Common myeloid progenitor, CD34-positive (primary cell): Measurements from ENCODE around the gene ITGA5.

Source experiments
- CTCF ChIA-PET: fragments of 350-600 bp; sonication (Branson Sonifier 250); formaldehyde crosslinking; loops from one replicate; lab custom pipeline; 2021; ENCODE audit warnings: antibody characterized with exemption; lab: Charles Lee
- POLR2A ChIA-PET: fragments of 350-600 bp; sonication (Branson Sonifier 250); formaldehyde crosslinking; loops from one replicate; lab custom pipeline; 2021; ENCODE audit warnings: antibody characterized with exemption; lab: Charles Lee
- DNase-seq, 3 donors: peaks; one replicate each; pipeline versions ENCODE4 v3.0.0 to v3.0.0-alpha.2; 2013
- H3K27ac ChIP-seq, 2 experiments: 1 replicate in 1 of 2; 2 replicates in 1 of 2; pipeline ENCODE4 v1.7.0; 2013; ENCODE audit warnings: inconsistent platforms in 2 of 2, low read length in 2 of 2, mild to moderate bottlenecking in 2 of 2, low read depth in 1 of 2, moderate library complexity in 1 of 2; ENCODE audit not compliant: severe bottlenecking in 2 of 2, insufficient read depth in 1 of 2, poor library complexity in 1 of 2
- H3K27me3 ChIP-seq, 5 experiments: replicated peaks in 2 of 5; 1 replicate in 3 of 5; 2 replicates in 2 of 5; pipeline versions ENCODE4 v1.6.1 to v1.7.0; 2013; ENCODE audit warnings: low read length in 4 of 5, mild to moderate bottlenecking in 2 of 5, moderate library complexity in 2 of 5, inconsistent platforms in 1 of 5; ENCODE audit not compliant: insufficient read depth in 5 of 5, control insufficient read depth in 4 of 5
- H3K36me3 ChIP-seq, 4 experiments: 1 replicate in 2 of 4; 2 replicates in 2 of 4; pipeline versions ENCODE4 v1.6.1 to v1.7.0; 2013; ENCODE audit warnings: low read length in 3 of 4, control low read depth in 1 of 4, mild to moderate bottlenecking in 1 of 4; ENCODE audit not compliant: control insufficient read depth in 4 of 4, insufficient read depth in 4 of 4
- H3K4me1 ChIP-seq, 4 experiments: 1 replicate in 3 of 4; 2 replicates in 1 of 4; pipeline versions ENCODE4 v1.6.1 to v1.7.1; 2013; ENCODE audit warnings: low read length in 3 of 4, mild to moderate bottlenecking in 3 of 4, control low read depth in 1 of 4, inconsistent platforms in 1 of 4, moderate library complexity in 1 of 4; ENCODE audit not compliant: control insufficient read depth in 4 of 4, insufficient read depth in 4 of 4; ENCODE audit errors: control extremely low read depth in 1 of 4
- H3K4me3 ChIP-seq, 7 experiments: 1 replicate in 4 of 7; 2 replicates in 3 of 7; pipeline versions ENCODE4 v1.5.1 to v1.7.0; 2013; ENCODE audit warnings: mild to moderate bottlenecking in 7 of 7, low read length in 6 of 7, moderate library complexity in 6 of 7, inconsistent platforms in 2 of 7, low read depth in 2 of 7, control low read depth in 1 of 7; ENCODE audit not compliant: insufficient read depth in 4 of 7, control insufficient read depth in 1 of 7; ENCODE audit errors: extremely low read depth in 1 of 7
- H3K9me3 ChIP-seq, 5 experiments: 1 replicate in 4 of 5; 2 replicates in 1 of 5; pipeline versions ENCODE4 v1.6.1 to v1.7.1; 2013; ENCODE audit warnings: low read length in 4 of 5, mild to moderate bottlenecking in 2 of 5, inconsistent platforms in 1 of 5, low read depth in 1 of 5, moderate library complexity in 1 of 5; ENCODE audit not compliant: control insufficient read depth in 4 of 5, insufficient read depth in 2 of 5; ENCODE audit errors: control extremely low read depth in 1 of 5
- WGBS: methylation state at CpG from one replicate; pipeline ENCODE4 v1.1.5; 2013; ENCODE audit not compliant: insufficient coverage; 5-methylcytosine and 5-hydroxymethylcytosine counted together

ITGA5 gene

GRCh38 chr12:54442099-54442498 lies 23.0 kb upstream of the ITGA5 start:
- Histone ChIP-seq H3K4me1 (peaks cover 0 to 13% (median 6%) of the 10 kb centered on the region in 4 experiments), H3K9me3 (no peaks in the 10 kb centered on the region), H3K27ac (no peak overlapping the region), H3K27me3 (no peaks in the 10 kb centered on the region), H3K36me3 (no peaks in the 10 kb centered on the region), H3K4me3 (no peak overlapping the region)
- DNase-seq = no peak
- POLR2A ChIA-PET = no interaction called here
- CTCF ChIA-PET = interaction anchor here (14.9 to 19.5 kb wide), 2 partner anchors 27 to 41 kb away, joined by 226 to 351 read pairs; partner anchors contain the start of gene ITGA5
- WGBS = no CpG with 5 or more reads among the region's 2 CpGs

DNA sequence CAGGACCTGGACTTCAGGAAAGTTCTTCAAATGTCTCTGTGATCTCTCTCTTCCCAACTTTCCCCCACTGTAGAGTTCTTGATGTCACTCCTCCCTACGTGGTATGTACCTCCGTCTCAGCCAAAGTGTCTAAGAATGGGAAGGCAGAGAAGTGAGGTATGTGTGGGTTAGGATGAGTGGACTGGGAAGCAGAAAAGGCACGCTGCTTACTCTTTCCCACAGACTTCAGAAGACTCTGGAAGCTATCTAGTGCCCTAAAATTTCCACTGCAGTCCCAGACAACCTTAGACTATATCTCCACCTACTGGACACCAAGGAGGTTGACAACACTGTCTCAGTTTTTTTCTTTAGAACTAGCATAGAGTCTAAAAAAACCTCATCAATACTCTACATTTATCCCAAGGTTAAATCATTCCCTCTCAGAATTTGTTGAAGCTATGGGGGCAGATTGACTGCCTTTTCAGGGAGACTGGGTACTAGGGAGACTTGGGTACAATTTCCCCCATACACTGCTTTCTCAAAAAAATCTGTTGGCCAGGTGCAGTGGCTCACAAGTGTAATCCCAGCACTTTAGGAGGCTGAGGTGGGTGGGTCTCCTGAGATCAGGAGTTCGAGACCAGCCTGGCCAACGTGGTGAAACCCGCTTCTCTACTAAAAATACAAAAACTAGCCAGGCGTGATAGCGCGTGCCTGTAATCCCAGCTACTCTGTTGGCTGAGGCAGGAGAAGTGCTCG lies 20.6 kb upstream of the ITGA5 start:
- peaks cover 0 to 13% (median 6%) of the 10 kb centered on the region in 4 experiments for H3K4me1 ChIP-seq
- H3K9me3 ChIP-seq = no peaks in the 10 kb centered on the region
- peak; percentile 62 to 72 (median 66) for DNase-seq
- H3K4me3 ChIP-seq = no peak overlapping the region
- POLR2A ChIA-PET = interaction anchor here (0.6 to 4.6 kb wide), 4 partner anchors 26 to 60 kb away, joined by 3 to 26 read pairs (median 4); no protein-coding TSS in a partner anchor
- no peak overlapping the region for H3K27ac ChIP-seq
- 45% methylated on average over 3 of the region's 10 CpGs for WGBS
- CTCF ChIA-PET = interaction anchor here (0.8 to 19.5 kb wide), 24 partner anchors 9 to 165 kb away, joined by 3 to 630 read pairs (median 4); partner anchors contain the start of gene ITGA5
- H3K36me3 ChIP-seq = no peaks in the 10 kb centered on the region
- H3K27me3 ChIP-seq = no peaks in the 10 kb centered on the region

DNA sequence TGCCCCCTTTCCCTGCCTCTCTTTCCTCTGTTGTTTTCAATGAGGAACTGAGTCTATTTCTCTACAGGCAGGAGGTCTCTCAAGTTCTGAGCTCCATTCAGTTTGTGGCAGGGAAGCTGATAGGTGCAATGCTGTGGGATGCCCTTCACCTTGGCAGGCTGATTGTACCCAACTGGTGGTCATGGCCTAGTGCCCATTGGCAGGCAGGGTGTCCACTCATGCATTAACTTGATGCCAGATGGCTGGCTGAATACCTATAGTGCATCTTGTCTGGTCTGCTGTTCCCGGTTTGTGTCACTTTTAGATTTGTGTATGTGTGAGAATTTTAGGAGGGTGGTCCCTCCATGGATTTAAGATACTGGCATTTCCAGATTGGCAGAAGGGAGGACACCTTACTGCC lies 20.0 kb upstream of the ITGA5 start:
- Histone ChIP-seq H3K27me3 (no peaks in the 10 kb centered on the region), H3K4me1 (peaks cover 0 to 13% (median 6%) of the 10 kb centered on the region in 4 experiments), H3K4me3 (no peak overlapping the region), H3K36me3 (no peaks in the 10 kb centered on the region), H3K9me3 (no peaks in the 10 kb centered on the region), H3K27ac (no peak overlapping the region)
- CTCF ChIA-PET = interaction anchor here (0.8 to 19.5 kb wide), 20 partner anchors 12 to 165 kb away, joined by 3 to 630 read pairs (median 4); partner anchors contain the start of gene ITGA5
- DNase-seq = no peak
- POLR2A ChIA-PET = interaction anchor here (0.6 to 4.6 kb wide), 5 partner anchors 22 to 39 kb away, joined by 3 to 26 read pairs (median 3); no protein-coding TSS in a partner anchor
- 100% methylated on average over 1 of the region's 1 CpG for WGBS

GRCh38 chr12:54438517-54438916 lies 19.5 kb upstream of the ITGA5 start:
- no peak for DNase-seq
- no peak overlapping the region for H3K27ac ChIP-seq
- POLR2A ChIA-PET = interaction anchor here (0.6 to 4.6 kb wide), 4 partner anchors 22 to 157 kb away, joined by 3 to 26 read pairs (median 5); no protein-coding TSS in a partner anchor
- no peak overlapping the region for H3K4me3 ChIP-seq
- H3K4me1 ChIP-seq = peaks cover 0 to 11% (median 6%) of the 10 kb centered on the region in 4 experiments
- CTCF ChIA-PET = interaction anchor here (1.3 to 19.5 kb wide), 11 partner anchors 12 to 164 kb away, joined by 3 to 630 read pairs (median 14); partner anchors contain the start of gene ITGA5
- H3K9me3 ChIP-seq = no peaks in the 10 kb centered on the region
- WGBS = 100% methylated on average over 1 of the region's 1 CpG
- no peaks in the 10 kb centered on the region for H3K36me3 ChIP-seq
- H3K27me3 ChIP-seq = no peaks in the 10 kb centered on the region

DNA sequence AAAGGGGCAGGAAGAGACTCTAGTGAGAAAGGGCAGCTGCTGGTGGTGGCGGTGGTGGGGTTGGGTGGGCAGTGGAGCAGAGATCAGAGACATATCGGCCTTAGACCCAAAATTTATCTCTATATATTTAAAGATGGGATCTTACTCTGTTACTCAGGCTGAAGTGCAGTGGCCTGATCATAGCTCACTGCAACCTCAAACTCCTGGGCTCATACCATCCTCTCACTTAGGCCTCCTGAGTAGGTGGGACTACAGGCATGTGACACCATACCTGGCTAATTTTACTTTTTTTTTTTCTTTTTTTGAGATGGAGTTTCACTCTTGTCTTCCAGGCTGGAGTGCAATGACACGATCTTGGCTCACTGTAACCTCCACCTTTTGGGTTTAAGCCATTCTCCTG lies 18.6 kb upstream of the ITGA5 start:
- CTCF ChIA-PET = interaction anchor here (0.8 to 19.5 kb wide), 7 partner anchors 11 to 94 kb away, joined by 3 to 630 read pairs (median 69); partner anchors contain the start of gene ITGA5
- WGBS = 100% methylated on average over 1 of the region's 3 CpGs
- Histone ChIP-seq H3K36me3 (no peaks in the 10 kb centered on the region), H3K4me1 (peaks cover 0 to 13% (median 7%) of the 10 kb centered on the region in 4 experiments), H3K27me3 (no peaks in the 10 kb centered on the region), H3K4me3 (no peak overlapping the region), H3K27ac (no peak overlapping the region), H3K9me3 (no peaks in the 10 kb centered on the region)
- POLR2A ChIA-PET = interaction anchor here (0.6 to 4.6 kb wide), 4 partner anchors 33 to 156 kb away, joined by 3 to 26 read pairs (median 5); no protein-coding TSS in a partner anchor
- no peak for DNase-seq

GRCh38 chr12:54437243-54437642 lies 18.2 kb upstream of the ITGA5 start:
- DNase-seq = no peak
- Histone ChIP-seq H3K27me3 (no peaks in the 10 kb centered on the region), H3K9me3 (no peaks in the 10 kb centered on the region), H3K36me3 (no peaks in the 10 kb centered on the region), H3K4me3 (no peak overlapping the region), H3K27ac (no peak overlapping the region), H3K4me1 (peaks cover 0 to 17% (median 10%) of the 10 kb centered on the region in 4 experiments)
- ChIA-PET POLR2A (interaction anchor here (1.2 to 4.6 kb wide), 3 partner anchors 33 to 41 kb away, joined by 3 to 26 read pairs (median 3); no protein-coding TSS in a partner anchor), CTCF (interaction anchor here (0.8 to 19.5 kb wide), 6 partner anchors 11 to 93 kb away, joined by 3 to 630 read pairs (median 78); partner anchors contain the start of gene ITGA5)
